ENCODE measurements around the gene TMEM120A.

The TMEM120A gene

GRCh38 chr7:75980430-75981202 is 13.8 kb downstream of the TMEM120A start:
- DNase-seq = no peak

DNA sequence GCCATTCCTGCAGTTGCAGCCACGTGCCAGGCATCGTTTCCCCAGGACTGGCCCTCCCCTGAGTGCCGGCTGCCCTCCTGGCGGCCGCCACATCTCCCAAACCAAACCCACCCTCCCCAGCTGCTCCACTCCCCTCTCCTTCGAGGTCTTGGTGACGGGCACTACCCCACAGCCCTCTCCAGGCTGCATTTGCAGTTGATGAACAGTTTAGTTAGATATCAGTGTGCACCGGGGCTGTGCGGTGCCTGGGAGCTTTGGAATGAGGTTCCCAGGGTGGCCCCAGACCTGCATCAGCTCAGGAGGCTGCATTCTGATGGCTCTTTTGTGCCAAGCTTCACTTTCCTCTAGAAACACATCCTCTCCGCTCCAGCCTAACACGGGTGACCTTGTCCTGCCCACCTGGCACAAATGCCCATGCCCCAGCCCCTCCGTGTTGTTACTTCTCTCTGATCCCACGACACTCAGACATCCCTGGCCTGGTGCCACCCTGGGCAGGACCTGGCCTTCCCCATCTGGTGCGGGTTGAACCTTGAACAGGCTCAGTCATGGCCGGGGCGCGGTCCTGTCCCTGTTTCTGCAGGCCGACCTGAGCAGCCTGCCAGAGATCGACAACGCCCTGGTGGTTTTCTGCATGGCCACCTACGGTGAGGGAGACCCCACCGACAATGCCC is 14.5 kb downstream of the TMEM120A start:
- no peak for DNase-seq

GRCh38 chr7:75977743-75978142 is 16.7 kb downstream of the TMEM120A start:
- DNase-seq = no peak

DNA sequence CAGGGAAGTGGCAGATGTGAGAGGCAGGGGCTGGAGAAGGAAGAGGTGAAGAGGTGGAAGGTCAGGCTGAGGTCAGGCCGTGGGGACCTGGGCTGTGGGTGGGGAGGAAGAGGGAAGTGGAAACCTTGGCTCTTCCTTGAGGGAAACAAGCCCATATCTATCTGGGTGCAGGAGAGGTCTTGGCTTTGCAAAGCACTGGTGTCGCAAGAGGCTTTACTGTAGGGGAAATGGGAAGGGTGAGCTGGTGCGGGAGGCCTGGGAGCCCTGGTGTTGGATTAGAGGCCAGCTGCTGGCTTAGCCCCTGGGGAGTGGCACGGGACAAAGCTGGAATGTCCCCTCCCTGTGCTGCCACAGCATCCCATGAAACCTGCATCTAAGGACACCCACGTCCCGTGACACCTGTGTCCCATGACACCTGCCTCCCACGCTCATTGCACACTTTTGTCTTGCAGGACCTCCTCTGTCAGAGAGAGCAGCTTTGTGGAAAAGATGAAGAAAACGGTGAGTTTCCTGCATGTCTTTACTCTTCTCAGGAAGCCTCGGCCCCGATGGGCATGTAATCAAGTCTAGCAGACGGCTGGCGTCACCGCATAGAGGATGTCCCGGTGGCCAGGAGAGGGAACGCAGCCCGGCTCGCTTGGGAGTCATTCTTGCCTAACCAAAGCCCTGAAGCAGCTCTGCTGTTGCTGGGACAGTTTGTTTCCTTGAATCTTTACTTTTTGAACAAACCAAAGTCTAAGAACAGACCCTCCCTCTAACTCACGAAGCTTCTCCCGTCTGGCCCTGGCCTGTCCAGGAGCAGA is 22.2 kb downstream of the TMEM120A start:
- DNase-seq = no peak

DNA sequence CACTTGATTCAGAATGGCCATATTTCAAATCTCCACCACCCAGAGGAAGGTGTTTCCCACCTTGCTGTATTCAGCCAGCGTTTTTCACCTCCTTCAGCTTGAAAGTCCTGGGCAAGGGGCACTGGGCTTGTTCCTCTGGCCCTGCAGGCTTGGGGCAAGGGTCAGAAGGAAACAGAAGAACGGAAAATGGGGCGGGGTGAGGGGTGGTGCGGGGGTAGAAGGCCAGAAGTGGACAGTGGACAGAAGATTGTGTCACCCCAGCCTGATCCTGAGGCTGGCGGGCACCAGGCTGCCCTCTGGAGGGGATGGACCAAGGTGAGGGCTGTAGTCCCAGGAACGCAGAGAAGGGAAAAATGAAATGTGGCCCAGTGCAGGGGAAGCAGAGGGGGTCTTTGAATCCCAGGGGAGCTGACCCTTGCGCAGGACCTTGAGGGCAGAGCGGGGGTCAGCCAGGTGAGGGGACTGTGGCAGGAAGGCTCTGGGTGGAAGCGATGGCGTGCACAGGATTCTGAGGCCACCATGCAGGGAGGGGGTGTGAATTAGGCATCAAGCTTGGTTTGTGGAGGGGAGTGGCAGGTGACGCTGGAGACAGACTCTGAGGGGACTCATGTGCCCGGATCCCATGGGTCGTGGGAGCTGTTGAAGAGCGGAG is 23.0 kb downstream of the TMEM120A start:
- no peak for DNase-seq

- DNase-seq = no peak
Observed at GRCh38 chr7:75969704-75970498, 24.5 kb downstream of the TMEM120A start.

DNA sequence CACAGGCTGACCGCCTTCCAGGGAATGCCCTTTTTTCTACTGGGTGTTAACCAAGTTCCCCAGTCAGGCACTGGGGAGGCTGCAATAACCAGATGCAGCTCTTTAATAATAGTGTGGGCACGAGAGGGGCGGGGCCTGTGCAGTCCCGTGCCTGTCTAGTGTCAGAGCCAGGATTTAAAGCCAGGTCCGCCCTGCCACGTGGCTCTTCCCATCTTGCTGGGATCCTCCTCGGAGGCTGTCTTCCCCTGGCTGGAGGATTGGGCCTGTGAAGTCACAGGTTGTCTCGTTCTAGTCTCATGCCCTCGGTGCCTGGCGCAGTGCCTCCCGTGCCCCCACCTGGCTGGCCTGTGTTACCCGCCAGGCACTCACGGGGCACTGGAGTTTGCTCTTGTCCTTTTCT is 25.2 kb downstream of the TMEM120A start:
- DNase-seq = no peak

GRCh38 chr7:75968561-75969001 is 25.8 kb downstream of the TMEM120A start:
- no peak for DNase-seq

GRCh38 chr7:75968012-75968411 is 26.4 kb downstream of the TMEM120A start:
- DNase-seq = no peak

- DNase-seq = no peak
Observed at GRCh38 chr7:75967487-75967997, 26.9 kb downstream of the TMEM120A start.

DNA sequence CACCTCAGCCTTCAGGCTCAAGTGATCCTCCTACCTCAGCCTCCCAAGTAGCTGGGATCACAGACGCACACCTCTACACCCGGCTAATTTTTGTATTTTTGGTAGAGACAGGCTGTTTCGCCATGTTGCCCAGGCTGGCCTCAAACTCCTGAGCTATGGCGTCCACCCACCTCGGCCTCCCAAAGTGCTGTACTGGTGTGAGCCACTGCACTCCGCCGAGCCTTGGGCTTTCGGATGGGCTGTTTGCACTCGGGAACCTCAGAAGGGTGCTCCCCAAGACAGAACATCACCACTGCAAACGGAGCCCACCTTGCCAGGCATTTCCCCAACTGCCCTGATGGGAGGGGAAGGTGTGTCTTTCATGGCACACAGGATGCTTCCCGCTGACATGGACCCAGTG is 27.3 kb downstream of the TMEM120A start:
- DNase-seq = no peak

- DNase-seq = no peak
Observed at GRCh38 chr7:75966190-75966961, 28.0 kb downstream of the TMEM120A start.

DNA sequence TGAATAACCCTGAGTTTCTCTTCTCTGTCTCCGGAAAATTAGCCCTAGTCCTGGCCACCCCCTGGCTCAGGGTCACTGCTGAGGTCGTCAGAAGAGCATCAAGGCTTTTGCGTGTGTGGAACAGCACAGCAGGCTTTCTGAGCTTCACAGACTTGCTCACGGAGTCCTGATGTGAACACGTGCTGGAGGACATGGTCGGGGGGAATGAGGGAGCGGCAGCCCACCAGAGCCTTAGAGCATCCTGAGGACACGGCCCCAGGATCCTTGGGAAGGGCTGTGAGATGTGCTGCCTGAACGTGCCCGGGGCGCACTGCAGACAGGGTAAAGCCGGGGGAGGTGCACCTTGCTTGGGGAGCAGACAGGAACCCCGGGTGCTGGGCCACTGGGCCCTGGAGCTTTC is 28.8 kb downstream of the TMEM120A start:
- no peak for DNase-seq

- DNase-seq = no peak
Observed at GRCh38 chr7:75963381-75963995, 30.9 kb downstream of the TMEM120A start.

DNA sequence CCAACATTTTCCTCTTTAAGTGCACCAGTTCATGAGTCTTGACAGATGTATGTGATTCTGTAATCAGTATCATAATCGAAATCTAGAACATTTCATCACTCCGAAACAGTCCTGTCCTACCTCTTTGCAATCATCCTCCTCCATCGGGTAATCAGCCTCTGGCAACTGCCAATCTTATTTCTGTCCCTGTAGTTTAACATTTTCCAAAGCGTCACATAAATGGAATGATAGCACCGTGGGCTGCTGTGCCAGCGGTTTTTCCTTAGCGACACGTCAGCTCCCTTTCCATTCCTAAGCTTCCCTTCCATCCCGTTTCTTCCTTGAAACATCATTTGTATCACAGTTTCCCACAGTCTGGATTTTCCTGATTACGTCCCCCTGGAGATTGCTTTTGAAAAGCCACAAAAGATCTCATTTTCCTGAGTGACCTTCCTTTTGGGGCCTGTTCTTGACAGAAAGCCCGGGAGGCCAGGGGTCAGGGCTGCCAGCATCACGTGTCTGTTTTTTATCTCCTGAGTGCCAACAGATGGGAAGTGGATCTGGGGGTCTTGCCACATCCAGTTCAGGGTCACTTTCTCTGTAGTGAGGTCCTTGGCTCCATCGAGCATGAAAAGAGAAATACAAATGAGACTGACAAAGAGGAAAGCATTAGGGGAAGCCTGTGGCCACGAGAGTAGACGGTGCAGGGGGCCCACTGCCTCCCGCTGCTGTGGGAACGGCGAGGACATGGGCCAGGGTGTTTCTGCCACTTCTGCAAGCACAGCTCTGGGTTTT is 31.6 kb downstream of the TMEM120A start:
- DNase-seq = no peak

GRCh38 chr7:75961218-75961617 is 33.2 kb downstream of the TMEM120A start:
- DNase-seq = no peak

DNA sequence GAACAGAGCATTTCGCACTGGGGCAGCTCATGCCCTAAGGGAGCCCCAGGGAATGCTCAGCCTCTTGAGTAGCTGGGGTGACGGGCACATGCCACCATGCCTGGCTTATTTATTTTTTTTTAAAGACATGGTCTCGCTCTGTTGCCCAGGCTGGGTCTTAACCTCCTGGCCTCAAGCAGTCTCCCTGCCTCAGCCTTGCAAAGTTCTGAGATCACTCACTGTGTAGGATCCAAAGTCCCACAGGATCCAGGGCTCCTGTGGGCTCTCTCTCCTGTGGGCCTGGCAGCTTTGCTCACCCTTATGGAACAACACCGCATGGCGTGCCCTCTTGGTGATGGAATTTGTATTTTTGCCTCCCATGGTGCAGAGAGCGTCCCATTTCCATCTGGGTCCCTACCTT is 34.0 kb downstream of the TMEM120A start:
- DNase-seq = no peak

DNA sequence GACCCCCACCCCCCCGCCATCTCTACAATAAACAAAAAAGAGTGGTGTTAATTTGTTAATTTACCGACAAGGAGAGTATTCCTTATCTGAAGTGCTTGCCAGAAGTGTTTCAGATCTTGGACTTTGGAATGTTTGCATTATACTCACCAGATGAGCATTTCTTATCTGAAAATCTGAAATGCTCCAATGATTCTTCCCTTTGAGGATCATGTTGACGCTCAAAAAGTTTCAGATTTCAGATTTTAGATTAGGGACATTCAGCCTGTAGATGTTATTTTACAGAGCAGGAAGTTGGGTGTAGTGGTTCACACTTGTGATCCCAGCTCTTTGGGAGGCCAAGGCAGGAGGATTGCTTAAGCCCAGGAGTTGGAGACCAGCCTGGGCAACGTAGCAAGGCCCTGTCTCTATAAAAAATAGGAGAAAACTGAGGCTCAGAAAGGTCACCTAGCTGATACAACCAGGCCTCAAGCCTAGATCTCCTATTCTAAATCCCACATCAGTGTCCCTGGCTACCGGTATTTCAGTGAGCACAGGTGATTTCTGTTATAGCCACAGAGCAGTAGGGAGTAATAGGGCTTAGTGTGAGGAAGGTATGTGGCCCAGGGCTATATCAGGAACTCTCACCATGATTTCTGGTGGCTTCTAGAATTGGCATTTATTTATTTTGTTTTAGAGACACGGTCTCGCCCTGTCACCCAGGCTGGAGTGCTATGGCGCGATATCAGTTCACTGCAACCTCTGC is 35.4 kb downstream of the TMEM120A start:
- DNase-seq = no peak

Data from activated CD4-positive, alpha-beta T cell treated with anti-CD3 and anti-CD28 coated beads, Interleukin-10, Interleukin-2, amounts not matched to agents 100 ng/mL and 50 ng/mL, durations not matched to agents 16 hours and 8 hours (primary cell).